ENCODE results near the gene PSME1.

DNA sequence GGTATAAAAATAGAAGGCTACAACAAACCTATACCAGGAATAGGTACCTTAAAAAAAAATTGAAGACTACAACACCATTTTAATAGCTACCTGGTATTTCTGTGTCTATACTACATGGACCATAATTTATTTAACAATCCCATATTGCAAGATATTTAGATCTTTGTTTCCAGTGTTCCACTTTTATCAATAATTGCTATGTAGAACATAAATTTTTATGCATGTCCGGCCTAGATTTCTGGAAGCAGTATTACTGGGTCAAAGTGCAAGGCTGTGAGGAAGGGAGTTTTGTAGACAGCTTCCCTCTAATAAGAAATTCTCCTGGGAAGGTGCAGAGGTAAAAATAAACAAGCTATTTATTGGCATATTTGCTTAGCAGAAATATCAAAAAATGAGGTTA, 25.5 kb upstream of the PSME1 start:
- TF ChIP-seq, protein P1, sequence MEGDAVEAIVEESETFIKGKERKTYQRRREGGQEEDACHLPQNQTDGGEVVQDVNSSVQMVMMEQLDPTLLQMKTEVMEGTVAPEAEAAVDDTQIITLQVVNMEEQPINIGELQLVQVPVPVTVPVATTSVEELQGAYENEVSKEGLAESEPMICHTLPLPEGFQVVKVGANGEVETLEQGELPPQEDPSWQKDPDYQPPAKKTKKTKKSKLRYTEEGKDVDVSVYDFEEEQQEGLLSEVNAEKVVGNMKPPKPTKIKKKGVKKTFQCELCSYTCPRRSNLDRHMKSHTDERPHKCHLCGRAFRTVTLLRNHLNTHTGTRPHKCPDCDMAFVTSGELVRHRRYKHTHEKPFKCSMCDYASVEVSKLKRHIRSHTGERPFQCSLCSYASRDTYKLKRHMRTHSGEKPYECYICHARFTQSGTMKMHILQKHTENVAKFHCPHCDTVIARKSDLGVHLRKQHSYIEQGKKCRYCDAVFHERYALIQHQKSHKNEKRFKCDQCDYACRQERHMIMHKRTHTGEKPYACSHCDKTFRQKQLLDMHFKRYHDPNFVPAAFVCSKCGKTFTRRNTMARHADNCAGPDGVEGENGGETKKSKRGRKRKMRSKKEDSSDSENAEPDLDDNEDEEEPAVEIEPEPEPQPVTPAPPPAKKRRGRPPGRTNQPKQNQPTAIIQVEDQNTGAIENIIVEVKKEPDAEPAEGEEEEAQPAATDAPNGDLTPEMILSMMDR (IDR thresholded peaks at IDR 0.05), result no peak
- no peak for TF ChIP-seq EZH2 (IDR thresholded peaks at IDR 0.05)
- TF ChIP-seq EZH2phosphoT487 (IDR thresholded peaks at IDR 0.05), result no peak
